Occipital lobe (tissue), 3 donors: ENCODE results near the gene DGKE. TPM values are rescaled to one million over a fixed set of nuclear protein-coding genes. Genes with fewer than 3 reads are reported as not detected.

Experiments
- DNase-seq: peaks from one replicate; lab custom pipeline; 2025; lab: John Stamatoyannopoulos, UW
- small RNA-seq: library from RNA; depleted of rRNA; stranded (forward); fragments of <200 nt; gene quantifications from one replicate; pipeline ENCODE3, GENCODE V24; 2014
- total RNA-seq: library from RNA; depleted of rRNA; stranded (reverse); fragments of >200 nt; gene quantifications from one replicate; pipeline ENCODE4 v1.2.3, GENCODE V29; 2014

The DGKE gene
- total RNA-seq, 1 donor from 2014 or later = 42.0 TPM

GRCh38 chr17:56913867-56914580, 80.1 kb downstream of the DGKE start, which contains the start of gene TRIM25:
Gene TRIM25, minus strand, starts transcription at chr17:56914049. Its CDS starts 61 bp downstream, at chr17:56913988.
- peak; percentile 82 for DNase-seq

- no peak for DNase-seq
Observed at GRCh38 chr17:56914581-56915273, 80.8 kb downstream of the DGKE start.

- no peak for DNase-seq
Observed at GRCh38 chr17:56917559-56918296, 83.8 kb downstream of the DGKE start.

GRCh38 chr17:56918916-56919315, 85.0 kb downstream of the DGKE start:
- no peak for DNase-seq

Small RNA genes within 50 kb of the gene (small RNA-seq; reads per million reads assigned to genes)
- gene AC015912.2 = not detected
- not detected for gene RNU6-1158P

Other genes starting within 250 kb of the DGKE start
- gene NOG, start 240.5 kb upstream of the DGKE start, total RNA-seq = 3.7 TPM
- gene C17orf67, start 231 bp upstream of the DGKE start, total RNA-seq = 1.9 TPM
- gene TRIM25, start 79.9 kb downstream of the DGKE start, total RNA-seq = 1.6 TPM
- 26.7 TPM for gene COIL, start 126.9 kb downstream of the DGKE start, total RNA-seq
- gene SCPEP1, start 144.0 kb downstream of the DGKE start, total RNA-seq = 5.6 TPM